BJ (cell line): ENCODE measurements around the gene MALRD1. TPM values are rescaled to one million over a fixed set of nuclear protein-coding genes. Genes with fewer than 3 reads are reported as not detected.

Experiments used
- CTCF ChIA-PET: fragments of 350-600 bp; formaldehyde crosslinking; extraction: SDS; loops from one replicate; lab custom pipeline; 2021; ENCODE audit warnings: antibody characterized with exemption, inconsistent platforms; lab: Yijun Ruan, JAX
- POLR2A ChIA-PET: fragments of 300-600 bp; sonication (Branson Sonifier 250); formaldehyde crosslinking; extraction: SDS; loops from one replicate; lab custom pipeline; 2021; ENCODE audit warnings: antibody characterized with exemption; lab: Charles Lee
- DNase-seq: peaks from one replicate; pipeline ENCODE4 v3.0.0-alpha.2; 2011; ENCODE audit warnings: low read depth
- H3K27me3 ChIP-seq: 2 replicates; pipeline ENCODE4 v1.6.0; 2011; ENCODE audit warnings: low read length; ENCODE audit not compliant: control insufficient read depth, insufficient read depth
- H3K36me3 ChIP-seq: 2 replicates; pipeline ENCODE4 v1.5.1; 2011; ENCODE audit warnings: low read length; ENCODE audit not compliant: control insufficient read depth, insufficient read depth
- H3K4me3 ChIP-seq: 2 replicates; pipeline ENCODE4 v1.5.1; 2011; ENCODE audit warnings: low read depth, mild to moderate bottlenecking, control low read depth, low read length
- CTCF ChIP-seq: IDR thresholded peaks from 2 replicates; pipeline ENCODE4 v1.5.1; 2011; ENCODE audit warnings: low read depth, mild to moderate bottlenecking, control low read depth, inconsistent platforms, low read length, moderate library complexity; ENCODE audit not compliant: insufficient read depth
- polyA plus RNA-seq: library from polyadenylated mRNA; depleted of rRNA; stranded (reverse); fragments of >200 nt; gene quantifications from 2 replicates; pipeline ENCODE4 v1.2.3, GENCODE V29; 2011

Gene MALRD1
- polyA plus RNA-seq, 1 experiment = not detected

GRCh38 chr10:19041171-19041570, 7.4 kb upstream of the MALRD1 start:
- no peaks in the 10 kb centered on the region for H3K36me3 ChIP-seq
- no peak for TF ChIP-seq CTCF
- POLR2A ChIA-PET = no interaction called here
- H3K4me3 ChIP-seq = no peak overlapping the region
- CTCF ChIA-PET = no interaction called here
- no peaks in the 10 kb centered on the region for H3K27me3 ChIP-seq
- DNase-seq = no peak

DNA sequence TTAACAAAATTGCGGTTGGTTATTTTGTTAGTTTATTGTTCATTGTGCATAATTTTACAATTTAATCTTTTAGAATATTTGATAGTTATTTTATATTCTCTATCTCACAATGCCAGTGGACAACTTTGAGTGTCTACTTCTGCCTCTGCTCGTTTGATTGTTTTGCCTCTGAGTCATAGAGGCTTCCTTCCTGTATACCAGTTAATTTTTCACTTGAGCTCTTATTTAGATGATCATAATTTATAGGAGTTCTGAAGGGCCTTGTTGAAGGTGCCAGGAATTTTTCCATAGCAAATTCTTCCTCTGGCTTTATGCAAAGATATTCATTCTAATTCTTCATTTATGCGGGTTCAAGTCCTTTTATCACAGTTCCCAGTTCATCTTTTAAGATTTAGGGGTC, 5.2 kb upstream of the MALRD1 start:
- no peaks in the 10 kb centered on the region for H3K36me3 ChIP-seq
- no peaks in the 10 kb centered on the region for H3K27me3 ChIP-seq
- CTCF ChIA-PET = no interaction called here
- POLR2A ChIA-PET = no interaction called here
- DNase-seq = no peak
- no peak overlapping the region for H3K4me3 ChIP-seq
- TF ChIP-seq CTCF = no peak

DNA sequence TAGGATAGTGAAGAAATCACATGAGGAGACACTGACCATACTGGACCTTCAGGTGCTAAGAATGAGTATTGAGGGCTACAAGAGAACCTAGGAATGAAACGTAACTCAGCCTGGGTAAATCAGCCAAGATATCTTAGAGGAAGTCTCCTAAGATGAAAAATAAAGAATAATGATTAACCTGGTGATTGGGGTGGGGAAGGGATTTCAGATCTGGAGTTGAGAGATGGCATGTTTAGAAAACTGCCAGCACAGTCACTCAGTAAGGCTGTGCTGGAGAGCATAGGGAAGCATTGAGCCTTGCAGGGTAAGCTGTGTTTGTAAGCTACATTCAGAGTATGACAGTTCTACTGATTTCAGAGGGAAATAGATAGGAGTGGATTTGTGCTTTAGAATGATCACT, 1.9 kb upstream of the MALRD1 start:
- ChIA-PET CTCF (no interaction called here), POLR2A (no interaction called here)
- no peak for DNase-seq
- H3K27me3 ChIP-seq = no peaks in the 10 kb centered on the region
- no peak for TF ChIP-seq CTCF
- no peaks in the 10 kb centered on the region for H3K36me3 ChIP-seq
- H3K4me3 ChIP-seq = no peak overlapping the region

DNA sequence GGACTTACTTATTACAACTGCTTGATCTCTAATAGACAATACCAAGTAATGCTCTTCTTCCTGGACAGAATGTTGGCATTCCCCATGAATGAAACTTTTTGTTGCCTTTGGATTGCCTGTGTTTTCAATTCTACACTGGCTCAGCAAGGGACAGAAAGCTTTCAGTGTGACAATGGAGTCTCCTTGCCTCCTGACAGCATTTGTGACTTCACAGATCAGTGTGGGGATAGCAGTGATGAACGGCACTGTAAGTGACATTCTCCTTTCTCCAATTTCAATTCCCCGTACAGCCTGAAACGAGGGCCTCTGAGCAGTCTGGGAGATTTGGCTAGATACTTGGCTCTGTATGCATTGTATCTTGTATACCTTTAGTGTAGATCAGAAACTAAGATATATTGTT, 290 bp downstream of the MALRD1 start:
- H3K36me3 ChIP-seq = no peaks in the 10 kb centered on the region
- DNase-seq = no peak
- H3K4me3 ChIP-seq = no peak overlapping the region
- H3K27me3 ChIP-seq = no peaks in the 10 kb centered on the region
- POLR2A ChIA-PET = no interaction called here
- no peak for TF ChIP-seq CTCF
- CTCF ChIA-PET = no interaction called here

- TF ChIP-seq CTCF = no peak
- H3K27me3 ChIP-seq = no peaks in the 10 kb centered on the region
- no peak overlapping the region for H3K4me3 ChIP-seq
- POLR2A ChIA-PET = no interaction called here
- CTCF ChIA-PET = no interaction called here
- H3K36me3 ChIP-seq = no peaks in the 10 kb centered on the region
- no peak for DNase-seq
Observed at GRCh38 chr10:19049567-19049966, 966 bp downstream of the MALRD1 start.
